ENCODE data around the gene RNF123.

DNA sequence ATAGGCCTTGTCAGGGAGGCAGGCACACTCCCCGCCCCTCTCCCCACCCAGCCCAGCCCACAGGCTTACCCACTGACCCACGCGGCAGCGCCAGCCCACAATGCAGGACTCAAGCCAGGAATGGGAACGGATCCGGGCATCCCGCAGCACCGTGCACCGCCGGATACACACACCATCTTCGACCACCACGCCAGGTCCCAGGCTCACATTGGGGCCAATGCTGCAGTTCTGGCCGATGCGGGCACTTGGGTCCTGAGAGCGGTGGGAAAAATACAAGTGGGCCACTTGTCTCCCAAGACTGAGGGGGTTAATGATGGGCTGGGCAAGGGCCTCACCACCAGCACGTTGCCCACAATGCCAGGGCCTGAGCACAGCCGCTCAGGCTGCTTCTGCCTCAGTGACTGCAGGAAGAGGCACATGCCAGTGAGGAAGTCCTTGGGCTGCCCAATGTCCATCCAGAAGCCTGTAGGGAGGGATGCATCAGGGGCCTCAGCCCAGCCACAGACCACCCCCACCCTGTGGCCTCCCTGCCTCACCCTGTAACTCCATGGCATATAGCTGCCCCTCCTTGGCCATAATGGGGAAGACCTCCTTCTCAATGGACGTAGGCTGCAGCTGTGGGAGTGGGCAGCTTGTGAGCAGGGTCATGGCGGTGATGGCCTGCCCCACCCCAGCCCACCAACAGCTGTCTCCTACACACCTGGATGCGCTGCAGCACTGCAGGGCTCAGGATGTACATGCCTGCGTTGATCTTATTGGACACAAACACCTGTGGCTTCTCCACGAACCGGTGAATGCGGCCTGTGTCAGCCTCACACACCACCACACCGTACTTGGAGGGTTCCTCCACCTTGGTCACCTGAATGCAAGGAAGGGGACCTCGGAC lies 32.8 kb downstream of the RNF123 start:
- TF ChIP-seq, protein P1, sequence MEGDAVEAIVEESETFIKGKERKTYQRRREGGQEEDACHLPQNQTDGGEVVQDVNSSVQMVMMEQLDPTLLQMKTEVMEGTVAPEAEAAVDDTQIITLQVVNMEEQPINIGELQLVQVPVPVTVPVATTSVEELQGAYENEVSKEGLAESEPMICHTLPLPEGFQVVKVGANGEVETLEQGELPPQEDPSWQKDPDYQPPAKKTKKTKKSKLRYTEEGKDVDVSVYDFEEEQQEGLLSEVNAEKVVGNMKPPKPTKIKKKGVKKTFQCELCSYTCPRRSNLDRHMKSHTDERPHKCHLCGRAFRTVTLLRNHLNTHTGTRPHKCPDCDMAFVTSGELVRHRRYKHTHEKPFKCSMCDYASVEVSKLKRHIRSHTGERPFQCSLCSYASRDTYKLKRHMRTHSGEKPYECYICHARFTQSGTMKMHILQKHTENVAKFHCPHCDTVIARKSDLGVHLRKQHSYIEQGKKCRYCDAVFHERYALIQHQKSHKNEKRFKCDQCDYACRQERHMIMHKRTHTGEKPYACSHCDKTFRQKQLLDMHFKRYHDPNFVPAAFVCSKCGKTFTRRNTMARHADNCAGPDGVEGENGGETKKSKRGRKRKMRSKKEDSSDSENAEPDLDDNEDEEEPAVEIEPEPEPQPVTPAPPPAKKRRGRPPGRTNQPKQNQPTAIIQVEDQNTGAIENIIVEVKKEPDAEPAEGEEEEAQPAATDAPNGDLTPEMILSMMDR (IDR thresholded peaks at IDR 0.05), result no peak
- no peak for TF ChIP-seq POLR2A (IDR thresholded peaks at IDR 0.05)
